Gastrocnemius medialis (tissue), 4 donors: ENCODE results near the gene ATXN7L1.

Experiments used
- CTCF ChIP-seq, 5 experiments: fragments of 450-650 bp in 3 of 5; fragments of 200-600 bp in 2 of 5; sonication (generic) in 2 of 5; IDR thresholded peaks in 4 of 5; conservative IDR thresholded peaks in 1 of 5; 1 replicate in 4 of 5; 2 replicates in 1 of 5; pipeline ENCODE4 v1.5.1; 2016 to 2019; ENCODE audit warnings: antibody characterized with exemption in 5 of 5, mild to moderate bottlenecking in 3 of 5, moderate library complexity in 3 of 5
- POLR2A ChIP-seq, 2 donors: fragments of 450-650 bp; IDR thresholded peaks; one replicate each; pipeline ENCODE4 v1.6.1; 2017; ENCODE audit warnings: antibody characterized with exemption in 2 of 2, mild to moderate bottlenecking in 2 of 2, moderate library complexity in 2 of 2

DNA sequence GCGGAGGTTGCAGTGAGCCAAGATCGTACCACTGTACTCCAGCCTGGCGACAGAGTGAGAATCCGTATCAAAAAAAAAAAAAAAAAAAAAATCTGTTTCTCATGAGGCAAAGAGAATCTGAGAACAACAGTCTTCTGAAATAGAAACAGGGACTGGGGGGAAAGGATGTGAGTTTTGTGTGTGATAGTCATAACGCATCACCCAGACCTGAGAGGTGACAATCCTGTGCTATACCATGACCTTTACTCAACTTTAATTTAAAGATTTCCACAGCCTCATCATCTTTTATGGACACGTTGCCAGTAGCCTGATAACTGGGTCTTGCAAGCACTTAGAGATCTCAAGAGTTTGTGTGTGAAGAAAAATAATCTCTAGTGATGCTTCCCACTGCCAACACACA is 2.3 kb downstream of the ATXN7L1 start:
- TF ChIP-seq CTCF (IDR thresholded peaks at IDR 0.05 in 4 of 5, conservative IDR thresholded peaks at IDR 0.05 in 1 of 5): no peak
- TF ChIP-seq POLR2A (IDR thresholded peaks at IDR 0.05): no peak
